Loucy (cell line): Measurements from ENCODE around the gene CCDC122.

Experiments used
- H2AFZ ChIP-seq: fragments of 200-600 bp; sonication (generic); 2 replicates; pipeline ENCODE4 v1.6.0; 2016; ENCODE audit warnings: antibody characterized with exemption, mild to moderate bottlenecking, low read length, moderate library complexity
- H3F3A ChIP-seq: fragments of 200-600 bp; 2 replicates; pipeline ENCODE4 v1.6.0; 2016; ENCODE audit warnings: antibody characterized with exemption, low read depth, mild to moderate bottlenecking
- H3K27me3 ChIP-seq: fragments of 200-600 bp; sonication (generic); 2 replicates; pipeline ENCODE4 v1.6.1; 2014; ENCODE audit warnings: low read length, mild to moderate bottlenecking; ENCODE audit not compliant: insufficient read depth, poor library complexity, severe bottlenecking
- H3K36me3 ChIP-seq: fragments of 200-600 bp; sonication (generic); 2 replicates; pipeline ENCODE4 v1.6.1; 2016; ENCODE audit warnings: low read length; ENCODE audit not compliant: insufficient read depth
- H3K4me1 ChIP-seq: fragments of 200-600 bp; sonication (generic); 2 replicates; pipeline ENCODE4 v1.5.1; 2014; ENCODE audit warnings: low read length, mild to moderate bottlenecking; ENCODE audit not compliant: insufficient read depth, poor library complexity, severe bottlenecking
- H3K4me2 ChIP-seq: fragments of 200-600 bp; sonication (generic); 2 replicates; pipeline ENCODE4 v1.6.0; 2014; ENCODE audit warnings: antibody characterized with exemption, low read length, low read depth, mild to moderate bottlenecking; ENCODE audit not compliant: poor library complexity, severe bottlenecking
- H3K4me3 ChIP-seq: fragments of 200-600 bp; sonication (generic); 2 replicates; pipeline ENCODE4 v1.5.1; 2014; ENCODE audit warnings: low read length, mild to moderate bottlenecking, mixed read lengths; ENCODE audit not compliant: poor library complexity, severe bottlenecking
- H3K79me2 ChIP-seq: fragments of 200-600 bp; sonication (generic); 2 replicates; pipeline ENCODE4 v1.6.1; 2014; ENCODE audit warnings: low read length; ENCODE audit not compliant: insufficient read depth
- H3K9ac ChIP-seq: fragments of 200-600 bp; sonication (generic); 2 replicates; pipeline ENCODE4 v1.6.0; 2014; ENCODE audit warnings: mild to moderate bottlenecking, low read depth, low read length, moderate library complexity; ENCODE audit not compliant: poor library complexity, severe bottlenecking
- H3K9me2 ChIP-seq: fragments of 200-600 bp; sonication (generic); replicated peaks from 2 replicates; pipeline ENCODE4 v1.6.1; 2016; ENCODE audit warnings: low read depth, low read length, mixed read lengths
- H3K9me3 ChIP-seq: fragments of 200-600 bp; sonication (generic); 2 replicates; pipeline ENCODE4 v1.6.1; 2014; ENCODE audit warnings: mild to moderate bottlenecking, antibody characterized with exemption, low read length, low read depth; ENCODE audit not compliant: insufficient read depth
- H4K20me1 ChIP-seq: fragments of 200-600 bp; sonication (generic); 2 replicates; pipeline ENCODE4 v1.6.0; 2014; ENCODE audit warnings: antibody characterized with exemption, low read length, mild to moderate bottlenecking; ENCODE audit not compliant: insufficient read depth, poor library complexity, severe bottlenecking
- CTCF ChIP-seq: fragments of 200-600 bp; sonication (generic); conservative IDR thresholded peaks from 2 replicates; pipeline ENCODE4 v1.5.1; 2014; ENCODE audit warnings: mild to moderate bottlenecking, antibody characterized with exemption, low read length
- EZH2phosphoT487 ChIP-seq: fragments of 200-600 bp; IDR thresholded peaks from 2 replicates; pipeline ENCODE4 v1.6.1; 2018; ENCODE audit warnings: antibody characterized with exemption, mild to moderate bottlenecking, moderate library complexity, borderline replicate concordance

Gene CCDC122

DNA sequence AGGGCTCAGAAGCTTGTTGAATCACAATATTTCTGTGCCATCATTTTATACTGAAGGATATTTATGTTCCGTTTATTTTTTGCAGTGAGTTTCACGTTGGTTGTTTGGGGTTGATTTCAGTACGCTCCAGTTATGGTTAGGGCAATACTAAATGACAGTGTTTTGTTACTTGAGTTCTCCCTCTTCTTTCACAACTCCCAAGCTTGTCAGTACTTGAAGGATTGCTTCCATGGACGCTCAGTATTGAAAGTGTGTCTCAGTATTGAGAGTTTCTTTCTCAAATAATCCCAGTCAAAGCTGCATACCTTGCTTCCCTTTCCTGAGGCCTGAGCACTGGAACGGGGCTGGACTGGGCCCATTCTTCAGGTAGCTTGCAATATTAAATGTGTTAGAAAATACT lies 39.1 kb upstream of the CCDC122 start:
- no peaks in the 10 kb centered on the region for H3K9me2 ChIP-seq

DNA sequence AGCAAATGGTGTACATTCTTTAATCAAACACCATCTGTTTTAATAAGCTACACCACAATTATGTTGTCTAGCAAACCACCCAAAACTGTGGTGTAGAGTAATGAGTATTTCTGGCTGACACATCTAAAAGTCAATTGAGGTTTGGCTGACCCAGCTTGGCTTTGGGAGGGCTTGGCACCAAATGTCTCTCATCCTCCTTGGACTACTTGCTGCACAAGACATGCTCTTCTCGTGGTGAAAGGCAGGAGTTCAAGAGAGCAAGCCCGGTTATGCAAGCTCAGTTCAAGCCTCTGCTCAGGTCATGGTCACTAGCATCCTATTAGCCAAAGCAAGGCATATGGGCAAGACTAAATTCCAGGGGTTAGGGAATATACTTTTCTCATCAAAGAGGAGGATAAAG lies 37.3 kb upstream of the CCDC122 start:
- Histone ChIP-seq H3F3A (no peaks in the 10 kb centered on the region), H4K20me1 (no peaks in the 10 kb centered on the region), H3K9ac (no peak overlapping the region), H3K27me3 (no peaks in the 10 kb centered on the region), H3K9me3 (no peaks in the 10 kb centered on the region), H3K36me3 (no peaks in the 10 kb centered on the region), H2AFZ (no peak overlapping the region), H3K4me3 (no peak overlapping the region), H3K9me2 (no peaks in the 10 kb centered on the region), H3K4me1 (no peaks in the 10 kb centered on the region), H3K4me2 (no peak overlapping the region), H3K79me2 (no peaks in the 10 kb centered on the region)
- TF ChIP-seq CTCF: no peak
- TF ChIP-seq EZH2phosphoT487: no peak

More for the DNA sequence above, 39.1 kb upstream of the CCDC122 start:
- Histone ChIP-seq H3K27me3 (no peaks in the 10 kb centered on the region), H3F3A (no peaks in the 10 kb centered on the region), H4K20me1 (no peaks in the 10 kb centered on the region), H3K36me3 (no peaks in the 10 kb centered on the region), H3K4me2 (no peak overlapping the region), H3K9me3 (no peaks in the 10 kb centered on the region), H3K9ac (no peak overlapping the region), H3K79me2 (no peaks in the 10 kb centered on the region), H2AFZ (no peak overlapping the region), H3K4me1 (no peaks in the 10 kb centered on the region), H3K4me3 (no peak overlapping the region)
- TF ChIP-seq CTCF (no peak), EZH2phosphoT487 (no peak)

- Histone ChIP-seq H3K79me2 (no peaks in the 10 kb centered on the region), H3K4me3 (no peak overlapping the region)
Measured at GRCh38 chr13:43915451-43915850, 35.9 kb upstream of the CCDC122 start.

More at GRCh38 chr13:43915451-43915850, 35.9 kb upstream of the CCDC122 start:
- H3K27me3 ChIP-seq: no peaks in the 10 kb centered on the region
- H3K4me1 ChIP-seq: no peaks in the 10 kb centered on the region
- no peaks in the 10 kb centered on the region for H4K20me1 ChIP-seq
- no peak overlapping the region for H2AFZ ChIP-seq
- no peak overlapping the region for H3K4me2 ChIP-seq
- no peaks in the 10 kb centered on the region for H3F3A ChIP-seq
- TF ChIP-seq CTCF (no peak), EZH2phosphoT487 (no peak)
- no peaks in the 10 kb centered on the region for H3K36me3 ChIP-seq
- H3K9ac ChIP-seq: no peak overlapping the region
- no peaks in the 10 kb centered on the region for H3K9me3 ChIP-seq
- H3K9me2 ChIP-seq: no peaks in the 10 kb centered on the region
